IMR-90 (cell line): Measurements from ENCODE around the gene ARRB1. TPM values are rescaled to one million over a fixed set of nuclear protein-coding genes. Genes with fewer than 3 reads are reported as not detected.

Experiments
- FOS ChIP-seq: fragments of 150-350 bp; IDR thresholded peaks from 2 replicates; pipeline ENCODE4 v1.6.1; 2016; ENCODE audit warnings: low read depth, low read length
- polyA plus RNA-seq, 3 experiments: library from polyadenylated mRNA; depleted of rRNA; stranded (reverse); fragments of >200 nt; gene quantifications; 2 replicates each; pipeline ENCODE4 v1.2.3, GENCODE V29; 2012; ENCODE audit warnings: low replicate concordance in 1 of 3
- total RNA-seq: library from RNA; depleted of rRNA; stranded (reverse); fragments of >200 nt; gene quantifications from 2 replicates; pipeline ENCODE4 v1.2.3, GENCODE V29; 2012
- TF ChIP-seq, protein P1 (sequence below): conservative IDR thresholded peaks from 2 replicates; pipeline ENCODE4 v1.5.1; 2012; ENCODE audit warnings: mild to moderate bottlenecking, low read depth, low read length, improper control_type of control experiment

The ARRB1 gene
- total and polyA plus RNA-seq, 2 of the 4 experiments (the other 2 are of a cell fraction), result 11.0 to 17.4 TPM

DNA sequence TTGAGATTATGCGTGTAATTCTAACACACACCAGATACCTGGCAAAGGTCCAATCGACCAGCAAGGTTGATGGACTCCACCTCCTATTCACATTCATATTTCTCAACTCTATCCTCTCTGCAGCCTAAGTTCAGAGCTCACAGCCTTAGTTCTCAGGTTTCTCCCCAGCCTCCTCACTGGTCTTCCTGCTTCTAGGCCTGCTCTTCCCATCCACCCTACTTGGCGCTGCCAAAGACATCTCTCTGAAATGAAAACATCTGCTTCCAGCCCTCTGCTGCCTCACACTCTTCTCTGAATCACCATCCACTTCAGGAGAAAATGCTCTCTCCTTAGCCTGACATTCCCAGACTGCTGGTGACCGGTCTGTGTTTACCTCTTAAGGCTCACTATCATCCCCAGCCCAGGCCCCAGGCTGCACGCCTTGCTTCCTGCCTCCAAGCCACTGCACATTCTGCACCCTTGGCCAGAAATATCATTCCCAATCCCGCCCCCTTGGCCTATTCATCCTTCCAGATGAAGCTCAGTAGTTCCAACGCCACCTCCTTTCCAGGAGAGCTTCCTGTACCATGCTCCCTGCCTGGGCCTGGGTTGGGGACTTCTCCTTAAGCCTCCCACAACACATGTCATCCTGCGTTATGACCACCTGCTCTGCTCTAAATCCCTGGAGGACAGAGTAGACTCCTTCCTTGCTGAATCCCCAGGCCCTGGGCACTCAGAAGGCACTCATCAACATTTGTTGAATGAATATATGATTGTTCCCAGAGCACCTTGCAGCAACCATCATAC, 3.5 kb downstream of the ARRB1 start (continued):
- TF ChIP-seq, protein P1, sequence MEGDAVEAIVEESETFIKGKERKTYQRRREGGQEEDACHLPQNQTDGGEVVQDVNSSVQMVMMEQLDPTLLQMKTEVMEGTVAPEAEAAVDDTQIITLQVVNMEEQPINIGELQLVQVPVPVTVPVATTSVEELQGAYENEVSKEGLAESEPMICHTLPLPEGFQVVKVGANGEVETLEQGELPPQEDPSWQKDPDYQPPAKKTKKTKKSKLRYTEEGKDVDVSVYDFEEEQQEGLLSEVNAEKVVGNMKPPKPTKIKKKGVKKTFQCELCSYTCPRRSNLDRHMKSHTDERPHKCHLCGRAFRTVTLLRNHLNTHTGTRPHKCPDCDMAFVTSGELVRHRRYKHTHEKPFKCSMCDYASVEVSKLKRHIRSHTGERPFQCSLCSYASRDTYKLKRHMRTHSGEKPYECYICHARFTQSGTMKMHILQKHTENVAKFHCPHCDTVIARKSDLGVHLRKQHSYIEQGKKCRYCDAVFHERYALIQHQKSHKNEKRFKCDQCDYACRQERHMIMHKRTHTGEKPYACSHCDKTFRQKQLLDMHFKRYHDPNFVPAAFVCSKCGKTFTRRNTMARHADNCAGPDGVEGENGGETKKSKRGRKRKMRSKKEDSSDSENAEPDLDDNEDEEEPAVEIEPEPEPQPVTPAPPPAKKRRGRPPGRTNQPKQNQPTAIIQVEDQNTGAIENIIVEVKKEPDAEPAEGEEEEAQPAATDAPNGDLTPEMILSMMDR, result no peak
- peak; percentile 83 for TF ChIP-seq FOS
